GM21737 (cell line): ENCODE measurements around the gene SLC22A23.
A peak's percentile ranks its signal among the peaks of the same experiment; 100 is the strongest.
"Not testable (repeated sequence)": the region's sequence is repeated elsewhere in the genome, so short reads cannot be mapped to it uniquely, and the experiment has no call there.

ENCODE experiments used
- ATAC-seq: cut with Tn5 transposase; IDR thresholded peaks from one replicate; pipeline ENCODE4 v1.9.1; 2021; ENCODE audit warnings: mild to moderate bottlenecking, moderate library complexity; ENCODE audit not compliant: unreplicated experiment

SLC22A23 gene

DNA sequence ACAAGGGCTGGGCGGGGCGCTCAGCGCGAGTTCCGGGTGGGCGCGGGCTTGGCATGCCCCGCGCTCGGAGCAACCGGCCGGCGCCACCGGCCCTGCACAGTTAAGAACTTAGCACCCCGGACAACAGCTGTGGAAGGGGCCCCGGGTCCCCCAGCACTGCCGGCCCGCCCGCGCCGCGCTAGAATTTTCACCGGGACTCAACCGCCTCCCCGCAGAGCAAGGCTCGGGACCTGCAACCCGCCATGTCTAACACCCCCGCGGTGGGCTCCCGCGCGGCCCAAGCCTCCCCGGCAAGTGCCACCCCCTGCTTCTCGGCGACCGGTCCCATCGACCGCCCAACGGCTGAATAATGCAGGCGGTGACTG is 203.3 kb downstream of the SLC22A23 start:
- no peak for ATAC-seq

DNA sequence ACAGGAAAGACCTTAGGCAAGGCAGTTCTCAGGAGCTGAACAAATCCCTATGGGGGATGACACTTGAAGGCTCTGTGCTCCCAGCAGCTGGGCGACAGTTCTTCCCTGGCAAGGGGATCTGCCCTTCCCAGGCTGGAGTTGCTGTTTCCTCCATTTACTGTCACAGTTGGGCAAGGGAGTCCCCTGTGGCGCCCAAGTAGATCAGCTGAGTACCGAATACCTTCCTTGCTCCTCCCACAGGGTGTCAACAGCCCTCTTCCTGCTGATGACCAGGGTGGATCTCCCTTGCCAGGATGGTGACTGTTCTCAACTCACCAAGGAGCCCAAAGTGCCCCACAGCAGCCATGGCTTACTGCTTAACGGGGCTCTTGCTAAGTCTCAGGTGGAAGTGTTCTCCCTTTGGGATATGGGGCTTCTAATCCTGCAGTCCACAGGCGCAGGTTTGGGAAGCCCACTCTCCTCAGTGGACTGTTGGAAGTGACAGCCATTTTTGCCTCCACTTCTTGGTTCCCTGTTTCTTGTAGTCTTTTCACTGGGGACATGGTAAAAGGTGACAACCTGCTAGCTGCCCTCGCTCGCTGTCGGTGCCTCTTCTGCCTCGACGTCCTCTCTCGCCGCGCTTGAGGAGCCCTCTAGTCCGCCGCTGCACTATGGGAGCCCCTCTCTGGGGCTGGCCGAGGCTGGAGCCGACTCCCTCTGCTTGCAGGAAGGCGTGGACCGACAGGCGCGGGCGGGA is 203.8 kb downstream of the SLC22A23 start:
- no peak for ATAC-seq

DNA sequence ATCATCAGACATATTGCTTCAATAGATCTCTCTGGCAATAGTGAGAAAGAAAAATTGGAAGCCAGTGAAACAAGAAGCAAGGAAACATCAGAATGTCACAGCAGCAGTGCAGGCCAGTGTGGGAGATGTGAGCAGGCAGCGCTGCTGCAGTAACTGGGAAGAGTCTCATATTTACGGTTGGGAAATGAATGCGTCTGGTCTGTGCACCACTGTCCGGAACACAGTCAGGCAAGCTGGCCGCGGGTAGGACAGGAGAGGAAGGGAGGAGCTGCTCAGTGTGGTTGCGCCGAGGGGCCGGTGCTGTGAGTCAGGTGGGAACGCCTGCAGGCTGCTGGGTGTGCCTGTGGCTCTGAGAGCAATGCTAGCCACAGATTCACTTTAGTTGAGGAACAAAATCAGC is 204.5 kb downstream of the SLC22A23 start:
- ATAC-seq = no peak

DNA sequence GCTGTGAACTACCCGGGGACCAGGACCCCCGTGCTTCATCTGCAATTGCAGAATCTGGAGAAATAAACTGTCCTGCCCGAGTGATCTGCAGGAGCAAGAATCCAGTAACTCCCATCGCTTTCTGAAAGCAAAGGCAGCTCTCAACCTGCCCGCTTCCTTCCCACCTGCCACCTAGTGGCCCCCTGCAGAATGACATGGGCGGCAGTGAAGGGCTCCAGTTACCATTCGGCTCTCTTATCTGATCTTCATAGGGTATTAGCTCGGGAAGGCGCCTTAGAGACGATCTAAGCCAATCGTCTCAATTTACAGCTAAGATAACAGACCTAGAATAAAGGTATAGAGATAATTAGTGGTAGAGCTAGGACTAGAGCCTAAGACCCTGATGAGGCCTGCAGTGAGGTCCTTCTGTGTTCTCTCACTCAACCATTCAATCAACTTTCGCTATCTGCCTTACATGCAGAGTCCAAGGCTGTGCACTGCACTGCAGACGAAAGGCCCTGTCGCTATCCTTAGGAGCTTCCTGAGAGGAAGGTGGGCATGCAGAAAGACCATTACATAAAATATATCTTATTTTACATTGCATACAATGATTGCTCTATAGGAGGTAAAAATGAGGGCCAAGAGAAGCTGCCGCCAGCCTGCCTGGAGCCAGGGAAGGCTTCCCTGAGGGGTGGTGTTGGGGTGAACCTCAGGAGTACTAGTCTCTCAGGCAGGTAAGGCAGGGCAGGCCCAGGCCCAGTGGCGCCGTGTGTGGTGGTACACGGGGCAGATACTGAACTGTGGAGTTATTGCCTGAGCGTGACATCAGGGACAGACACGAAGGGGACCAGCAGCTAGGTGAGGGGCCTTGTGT is 205.2 kb downstream of the SLC22A23 start:
- ATAC-seq = peak; percentile 67

DNA sequence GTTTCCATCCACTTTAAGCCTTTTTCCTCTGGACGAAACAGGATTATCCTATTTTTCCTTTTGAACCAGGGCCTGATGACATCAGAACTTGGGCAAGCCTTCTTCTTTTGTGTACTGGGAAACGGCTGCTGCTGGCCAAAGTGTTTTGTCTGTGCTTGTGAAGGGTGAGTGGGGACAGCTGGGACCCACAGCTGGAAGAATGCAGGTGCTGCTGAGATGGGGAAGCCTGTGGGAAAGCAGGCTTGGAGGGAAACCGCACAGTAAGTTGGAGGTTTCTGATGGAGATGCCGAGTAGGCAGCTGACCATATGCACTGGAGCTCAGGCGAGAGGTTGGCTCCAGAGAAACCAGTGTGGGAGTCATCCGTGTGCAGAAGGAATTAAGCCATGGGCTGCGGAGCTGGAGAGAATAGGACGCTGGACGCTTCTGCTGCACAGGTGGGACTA is 206.6 kb downstream of the SLC22A23 start:
- ATAC-seq = no peak

DNA sequence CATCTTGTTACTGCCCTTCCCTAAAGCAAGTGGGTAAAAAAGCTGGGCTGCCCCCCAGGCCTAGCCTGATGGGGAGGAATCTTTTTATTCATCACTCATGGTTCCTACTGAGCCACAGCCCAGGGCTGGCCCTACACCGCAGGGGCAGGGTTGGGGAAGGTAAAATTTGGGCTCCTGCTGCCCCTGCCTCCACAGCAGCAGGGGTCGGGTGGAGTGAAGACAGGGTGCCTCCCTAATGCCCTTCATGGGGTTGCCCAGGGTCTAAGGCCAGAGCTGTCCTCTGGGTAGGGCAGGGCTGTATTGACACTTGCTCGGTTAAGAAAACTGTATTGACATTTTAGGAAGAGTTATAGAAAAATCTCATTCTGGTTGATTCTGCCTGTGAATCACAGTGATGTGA is 207.0 kb downstream of the SLC22A23 start:
- no peak for ATAC-seq

DNA sequence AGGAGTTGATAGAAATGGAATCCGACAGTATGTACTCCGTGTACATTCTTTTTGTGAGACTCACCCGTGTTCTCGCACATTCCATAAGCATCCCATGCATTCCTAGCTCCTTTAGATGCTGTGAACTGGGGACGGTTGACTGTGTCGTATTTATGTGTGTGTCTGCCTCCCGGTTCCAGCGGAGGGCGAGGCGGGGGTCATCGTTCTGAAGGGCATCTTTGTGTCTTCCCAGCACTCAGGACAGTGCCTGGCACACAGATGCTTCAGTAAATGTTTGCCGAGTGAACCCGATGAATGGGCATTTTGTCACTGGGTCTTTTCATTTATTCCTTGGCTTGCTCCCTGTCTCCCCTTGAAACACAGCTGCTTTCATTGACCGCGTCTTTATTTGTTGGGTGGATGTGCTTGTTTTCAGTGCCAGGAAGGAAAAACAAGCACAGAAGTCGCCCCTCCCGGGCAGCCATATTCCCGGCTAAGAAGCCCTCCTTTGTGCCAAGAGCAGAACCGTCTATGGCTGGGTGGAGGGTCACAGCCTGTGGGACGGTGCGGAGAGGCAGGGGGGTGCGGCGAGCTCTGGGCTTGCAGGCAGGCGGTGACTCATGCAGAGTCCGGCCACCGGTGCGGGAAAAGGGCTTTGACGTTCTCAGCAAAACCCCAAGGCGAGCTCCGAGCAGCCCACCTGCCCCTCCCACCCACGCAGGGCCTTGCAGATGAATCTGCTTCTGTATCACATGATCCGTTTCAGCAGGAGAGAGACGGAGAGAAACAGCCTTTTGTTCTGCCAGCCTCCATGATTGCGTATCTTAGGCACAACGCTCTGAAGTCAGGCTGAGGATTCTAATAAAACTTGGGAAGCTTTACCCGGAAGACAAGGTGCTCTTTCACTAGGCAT is 209.3 kb downstream of the SLC22A23 start:
- no peak for ATAC-seq

DNA sequence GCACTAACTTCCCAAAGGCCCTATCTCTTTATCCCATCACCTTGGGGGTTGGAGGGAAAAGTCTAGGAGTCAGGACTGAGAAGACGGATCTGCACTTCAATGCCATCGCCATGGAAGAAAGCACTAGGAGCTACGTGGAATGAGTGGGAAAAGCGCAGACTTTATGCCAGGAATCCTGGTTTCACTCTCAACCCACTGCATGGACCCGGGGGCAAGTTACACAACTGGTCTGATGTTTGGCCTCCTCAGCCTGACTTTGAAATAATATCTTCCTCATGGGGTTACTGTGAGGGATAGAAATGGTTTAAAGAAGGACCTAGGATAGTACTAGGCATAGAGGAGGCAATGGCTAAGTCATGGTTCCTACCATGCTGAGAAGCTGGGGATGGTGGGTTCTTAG is 211.6 kb downstream of the SLC22A23 start:
- no peak for ATAC-seq

DNA sequence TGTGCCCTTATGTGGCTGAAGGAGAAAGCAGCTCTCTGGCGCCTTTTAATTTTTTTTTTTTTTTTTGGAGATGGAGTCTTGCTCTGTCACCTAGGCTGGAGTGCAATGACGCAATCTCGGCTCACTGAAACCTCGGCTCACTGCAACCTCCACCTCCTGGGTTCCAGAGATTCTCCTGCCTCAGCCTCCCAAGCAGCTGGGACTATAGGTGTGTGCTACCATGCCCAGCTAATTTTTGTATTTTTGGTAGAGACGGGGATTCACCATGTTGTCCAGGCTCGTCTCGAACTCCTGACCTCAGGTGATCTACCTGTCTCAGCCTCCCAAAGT is 212.1 kb downstream of the SLC22A23 start:
- not testable (repeated sequence) for ATAC-seq

DNA sequence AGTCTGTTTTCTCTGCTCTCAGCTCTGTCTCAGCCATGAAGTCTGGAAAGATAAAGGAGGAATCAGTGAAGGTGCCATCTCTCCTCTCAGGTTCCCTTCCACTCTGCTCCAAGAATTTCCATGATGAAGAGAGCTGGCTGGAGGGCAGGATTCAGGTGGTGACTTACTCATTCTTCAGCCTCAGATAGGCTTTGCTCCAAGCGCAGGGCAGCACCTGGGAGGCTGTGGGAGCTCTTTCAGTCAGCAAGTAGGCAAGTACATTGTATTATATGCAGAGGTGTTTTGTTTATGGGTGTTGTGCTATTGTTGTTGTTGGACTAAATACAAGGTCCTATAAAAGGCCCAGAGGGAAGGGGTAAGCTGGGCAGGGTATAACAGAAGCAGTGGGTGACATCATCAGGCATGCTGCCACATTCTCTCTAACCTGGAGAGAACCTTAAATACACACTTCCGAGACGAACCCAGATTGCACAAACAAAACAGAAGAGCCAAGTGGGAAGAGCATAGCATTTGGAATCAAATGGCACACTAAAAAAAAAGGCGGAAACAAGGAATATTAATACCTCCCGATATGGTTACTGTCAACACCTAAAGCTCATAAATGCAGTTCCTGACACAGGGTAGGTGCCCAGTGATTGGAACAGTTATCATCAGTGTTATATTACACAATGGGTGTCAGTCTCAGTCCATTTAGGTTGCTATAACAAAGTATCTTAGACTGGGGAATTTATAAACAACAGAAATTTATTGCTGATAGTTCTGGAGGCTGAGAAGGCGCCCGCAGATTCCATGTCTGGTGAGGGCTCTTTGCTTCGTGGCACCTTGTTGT is 212.6 kb downstream of the SLC22A23 start:
- no peak for ATAC-seq

DNA sequence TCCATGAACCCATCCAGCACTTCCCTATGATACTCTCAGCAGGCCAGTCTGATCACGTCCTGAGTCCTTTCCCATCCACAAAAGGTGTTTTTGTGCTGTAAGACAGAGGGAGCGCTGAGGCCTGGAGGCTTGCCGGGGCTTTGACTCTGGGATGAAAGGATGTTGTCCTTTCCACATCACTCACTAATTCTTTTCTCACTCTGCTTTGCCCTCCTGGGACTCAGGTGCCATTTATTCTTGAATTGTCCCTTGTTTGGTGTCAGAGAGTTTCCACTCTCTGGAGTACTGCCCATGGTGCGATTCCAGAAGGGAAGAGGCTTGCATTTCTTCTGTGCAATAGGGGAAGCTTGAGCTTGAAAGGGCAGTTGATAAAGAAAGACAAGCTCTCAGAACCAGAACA is 214.1 kb downstream of the SLC22A23 start:
- ATAC-seq = no peak

DNA sequence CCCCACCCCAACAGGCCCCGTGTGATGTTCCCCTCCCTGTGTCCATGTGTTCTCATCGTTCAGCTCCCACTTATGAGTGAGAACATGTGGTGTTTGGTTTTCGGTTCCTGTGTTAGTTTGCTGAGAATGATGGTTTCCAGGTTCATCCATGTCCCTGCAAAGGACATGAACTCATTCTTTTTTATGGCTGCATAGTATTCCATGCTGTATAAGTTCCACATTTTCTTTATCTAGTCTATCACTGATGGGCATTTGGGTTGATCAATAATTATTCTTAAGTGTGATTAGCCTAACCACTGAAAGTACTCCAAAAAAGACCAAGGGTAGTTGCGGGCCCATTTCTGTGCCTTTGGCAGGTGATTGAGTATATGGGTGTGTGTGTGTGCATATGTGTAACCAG is 215.1 kb downstream of the SLC22A23 start:
- not testable (repeated sequence) for ATAC-seq

DNA sequence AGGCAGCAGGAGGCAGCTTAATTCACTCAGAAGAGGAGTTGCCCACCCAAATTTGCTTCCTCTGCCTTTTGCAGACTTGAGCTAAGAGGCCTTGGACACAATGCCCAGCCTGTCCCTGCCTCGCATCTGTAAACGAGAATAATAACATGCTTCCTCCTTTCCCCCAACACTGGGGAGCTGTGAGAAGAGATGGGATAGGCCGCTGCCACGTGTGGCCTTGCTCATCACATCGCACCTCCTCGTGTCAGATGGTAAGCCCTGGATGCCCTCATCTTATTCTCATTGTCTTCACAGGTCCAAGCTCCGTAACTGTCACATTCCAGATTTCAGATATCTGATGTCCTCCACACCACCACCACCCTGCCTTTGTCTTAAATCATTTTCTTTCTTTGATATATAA is 216.3 kb downstream of the SLC22A23 start:
- ATAC-seq = no peak

DNA sequence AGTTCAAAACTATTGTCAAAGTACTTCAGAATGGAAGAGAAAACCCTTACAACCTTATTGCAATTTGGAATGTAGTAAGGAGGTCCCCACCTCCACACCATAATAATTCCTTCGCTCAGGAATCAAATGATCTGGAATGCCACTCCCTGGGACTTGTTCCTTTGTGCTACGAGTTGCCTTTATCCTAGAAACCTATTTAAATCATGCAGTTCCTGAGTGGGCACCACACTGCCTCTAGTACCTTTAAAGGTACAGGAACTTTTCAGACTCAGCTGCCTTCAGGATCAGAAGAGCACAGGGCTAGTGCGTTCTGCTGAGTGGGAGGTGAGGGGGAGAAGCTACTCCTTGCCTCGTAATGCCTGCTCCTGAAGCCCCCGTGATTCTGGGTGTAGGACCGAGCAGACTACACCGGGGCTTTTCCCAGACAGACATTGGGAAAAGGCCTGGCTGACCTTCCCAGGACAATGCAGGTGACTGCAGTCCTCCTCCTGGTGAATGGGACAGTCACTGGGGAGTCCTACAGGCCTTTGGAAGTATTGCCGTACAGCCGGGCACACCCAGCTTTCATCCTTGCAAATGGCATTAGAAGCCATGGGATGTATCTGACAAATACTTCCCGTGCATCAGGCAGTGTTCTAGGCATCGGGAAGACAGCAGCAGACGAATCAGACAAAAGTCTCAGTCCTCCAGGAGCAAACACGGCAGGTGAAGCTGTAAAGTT is 217.6 kb downstream of the SLC22A23 start:
- ATAC-seq = no peak

DNA sequence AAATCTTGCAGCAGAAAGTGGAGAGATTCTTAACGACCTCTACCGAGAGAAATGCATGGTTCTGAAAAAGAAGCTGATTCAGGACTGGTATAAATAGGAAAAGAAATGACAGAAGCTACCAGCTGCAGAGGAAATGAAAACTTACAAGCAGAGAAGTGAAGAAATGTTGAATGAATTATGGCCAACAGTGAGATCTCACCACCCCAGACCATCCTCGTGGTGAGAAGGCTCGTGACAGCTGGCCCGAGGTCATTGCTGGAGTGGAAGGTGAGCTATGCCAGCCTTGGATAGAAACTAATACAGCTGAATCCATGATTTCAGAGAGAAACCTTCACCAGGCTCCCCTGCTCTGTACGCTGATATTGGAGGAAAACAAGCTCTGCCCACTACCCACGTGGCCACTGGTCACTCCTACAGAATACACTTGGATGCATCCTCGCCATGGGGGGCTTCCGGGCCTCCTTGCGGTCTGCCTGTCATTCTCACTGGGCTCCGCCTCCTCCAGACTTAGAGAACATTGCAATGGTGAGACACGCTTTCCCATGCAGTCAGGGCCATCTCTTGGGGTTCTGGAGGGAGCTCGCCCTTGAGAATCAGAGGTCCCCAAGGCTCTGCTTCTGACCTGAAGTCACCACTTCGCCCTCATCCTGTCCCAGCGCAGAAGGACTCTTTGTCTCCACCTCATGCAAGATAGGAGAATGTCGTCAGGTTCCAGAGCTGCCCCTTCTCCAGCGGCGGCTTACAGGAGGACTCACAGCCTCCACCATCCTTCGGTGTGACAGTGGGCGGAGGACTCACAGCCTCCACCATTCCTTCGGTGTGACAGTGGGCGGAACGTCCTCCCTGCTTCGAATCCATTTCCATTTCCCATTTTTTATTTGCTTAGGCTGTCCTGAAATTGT is 218.8 kb downstream of the SLC22A23 start:
- no peak for ATAC-seq

DNA sequence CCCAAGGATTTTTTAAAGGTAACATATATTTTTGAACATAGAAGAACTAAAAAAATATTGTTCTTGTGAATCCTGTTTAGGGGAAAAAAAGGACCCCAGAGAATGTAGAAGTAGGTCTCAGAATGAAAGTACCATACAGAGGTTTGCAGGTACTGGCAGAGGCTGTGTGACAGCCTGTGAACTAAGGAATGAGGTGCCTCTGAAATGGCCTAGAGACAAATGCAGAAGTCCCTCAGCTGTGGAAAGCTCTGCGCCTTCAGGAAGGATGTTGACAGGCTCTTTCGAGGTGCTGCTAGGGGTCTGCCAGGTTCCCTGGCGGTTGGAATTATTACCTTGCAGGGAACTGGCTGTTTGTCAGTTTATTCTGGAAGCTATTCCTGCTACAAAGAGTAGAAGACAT is 220.8 kb downstream of the SLC22A23 start:
- ATAC-seq = no peak

DNA sequence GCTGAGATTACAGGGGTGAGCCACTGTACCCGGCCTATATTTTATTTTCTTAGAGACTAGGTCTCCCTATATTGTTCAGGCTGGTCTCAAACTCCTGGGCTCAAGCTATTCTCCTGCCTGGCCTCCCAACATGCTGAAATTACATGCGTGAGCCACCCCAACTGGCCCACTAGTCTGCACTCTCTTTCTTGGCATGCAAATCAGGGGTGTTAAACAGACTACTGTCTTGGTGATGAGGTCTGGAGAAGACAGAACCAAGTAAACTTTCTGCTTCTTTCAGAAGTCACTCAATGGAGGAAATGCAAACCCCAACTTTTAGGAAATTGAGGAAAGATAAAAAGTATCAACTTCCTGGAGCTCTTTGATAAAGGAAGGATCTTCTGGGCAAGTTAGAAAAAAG is 221.4 kb downstream of the SLC22A23 start:
- ATAC-seq = no peak

DNA sequence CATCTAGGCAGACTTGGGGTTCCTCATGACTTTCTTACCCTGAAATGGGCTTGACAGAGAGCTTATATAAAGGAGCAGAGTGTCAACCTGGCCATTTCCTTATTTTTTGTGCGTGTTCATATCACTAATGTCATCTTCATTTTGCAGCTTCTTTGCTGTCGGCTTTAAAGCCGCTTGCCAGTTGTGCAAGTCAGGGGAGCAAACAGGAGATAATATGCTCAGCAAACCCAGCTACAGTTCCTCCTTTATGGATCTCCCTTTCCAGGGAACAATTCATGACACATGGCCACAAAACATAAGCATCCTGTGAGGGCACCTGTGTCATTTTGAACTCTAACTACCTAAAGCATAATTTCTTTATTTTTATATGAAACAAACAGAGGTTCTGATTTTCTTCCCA is 222.9 kb downstream of the SLC22A23 start:
- ATAC-seq = no peak

DNA sequence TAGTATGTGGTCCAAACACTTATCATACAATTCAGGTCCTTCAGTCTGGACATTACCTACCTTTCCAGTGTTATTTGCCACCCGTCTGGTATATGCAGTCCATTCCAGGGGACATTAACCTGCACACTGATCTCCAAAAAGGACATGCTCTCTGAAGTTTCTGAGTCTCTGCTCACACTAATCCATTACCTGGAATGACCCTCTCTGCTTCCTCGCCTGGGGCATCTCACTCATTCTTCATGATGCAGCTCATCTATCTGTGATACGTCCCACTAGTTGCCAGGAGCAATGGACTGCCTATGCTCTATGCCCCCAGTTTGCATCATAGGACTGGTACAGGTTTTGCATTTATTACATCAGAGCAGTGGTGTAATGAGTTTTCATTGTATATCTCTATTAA is 223.5 kb downstream of the SLC22A23 start:
- no peak for ATAC-seq
